Measurements from ENCODE around the gene SORBS2. TPM values are rescaled to one million over a fixed set of nuclear protein-coding genes. Genes with fewer than 3 reads are reported as not detected.
A peak's percentile ranks its signal among the peaks of the same experiment; 100 is the strongest.

The SORBS2 gene
- total and polyA plus RNA-seq, 2 donors (not counting 1 experiment from before 2014, with no cell fraction given) = 0.33 to 3.0 TPM

DNA sequence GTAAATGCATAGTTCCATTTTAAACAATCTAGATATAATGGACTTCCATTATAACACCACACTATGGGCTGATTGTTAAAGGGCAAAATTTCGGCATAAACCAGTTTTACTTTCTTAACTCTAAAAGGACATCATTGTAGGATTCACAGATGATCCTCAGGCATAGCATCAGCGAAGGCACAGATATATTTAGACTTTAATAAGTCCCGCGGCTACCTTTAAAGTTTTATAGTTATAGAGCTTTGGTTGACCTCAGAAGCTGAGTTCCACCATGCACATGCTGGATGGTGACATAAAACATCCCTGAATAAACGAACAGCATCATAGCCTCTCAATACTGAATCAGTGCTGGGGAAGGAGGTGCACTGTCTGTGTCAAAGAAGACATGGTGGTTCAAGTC is 151.7 kb downstream of the SORBS2 start:
- Histone ChIP-seq H3K9me3 (ENCODE audit: control insufficient read depth, insufficient read depth, low read depth, low read length) (no peaks in the 10 kb centered on the region), H3K4me1 (ENCODE audit: control insufficient read depth, extremely low read depth, insufficient read depth, low read length) (no peaks in the 10 kb centered on the region), H4K20me1 (ENCODE audit: control insufficient read depth, extremely low read depth, insufficient read depth, low read length) (no peaks in the 10 kb centered on the region), H3K79me2 (ENCODE audit: control insufficient read depth, insufficient read depth, low read length) (no peaks in the 10 kb centered on the region), H3K36me3 (ENCODE audit: control insufficient read depth, insufficient read depth, low read length) (no peaks in the 10 kb centered on the region), H2AFZ (ENCODE audit: low read length) (no peak overlapping the region), H3K9ac (ENCODE audit: insufficient read depth, low read length) (no peak overlapping the region), H3K27me3 (ENCODE audit: control insufficient read depth, insufficient read depth, low read length) (no peaks in the 10 kb centered on the region), H3K4me2 (ENCODE audit: extremely low read depth, insufficient read depth, low read length) (no peak overlapping the region), H3K27ac (ENCODE audit: insufficient read depth, low read length) (no peak overlapping the region), H3K4me3 (replicated peaks in 1 of 4; ENCODE audit: control extremely low read depth in 1 of 4, insufficient read depth in 1 of 4, low read depth in 3 of 4, low read length in 4 of 4) (no peak overlapping the region)
- TF ChIP-seq CTCF (conservative IDR thresholded peaks at IDR 0.05 in 1 of 2, IDR thresholded peaks at IDR 0.05 in 1 of 2; ENCODE audit: low read depth in 1 of 2, low read length in 2 of 2) (no peak), EZH2 (IDR thresholded peaks at IDR 0.05; ENCODE audit: low read length, missing control alignments) (no peak)
- no peak for DNase-seq (ENCODE audit: low read depth in 2 of 2)

- no peak overlapping the region for H3K9ac ChIP-seq (ENCODE audit: insufficient read depth, low read length)
- no peak for TF ChIP-seq EZH2 (IDR thresholded peaks at IDR 0.05; ENCODE audit: low read length, missing control alignments)
- no peak for TF ChIP-seq CTCF (conservative IDR thresholded peaks at IDR 0.05 in 1 of 2, IDR thresholded peaks at IDR 0.05 in 1 of 2; ENCODE audit: low read depth in 1 of 2, low read length in 2 of 2)
- no peak overlapping the region for H3K27ac ChIP-seq (ENCODE audit: insufficient read depth, low read length)
- no peaks in the 10 kb centered on the region for H3K27me3 ChIP-seq (ENCODE audit: control insufficient read depth, insufficient read depth, low read length)
- no peaks in the 10 kb centered on the region for H3K79me2 ChIP-seq (ENCODE audit: control insufficient read depth, insufficient read depth, low read length)
- DNase-seq (ENCODE audit: low read depth in 2 of 2) = peak in 1 of 2 donors; percentile 11
- no peak overlapping the region for H3K4me3 ChIP-seq (replicated peaks in 1 of 4; ENCODE audit: control extremely low read depth in 1 of 4, insufficient read depth in 1 of 4, low read depth in 3 of 4, low read length in 4 of 4)
- no peak overlapping the region for H3K4me2 ChIP-seq (ENCODE audit: extremely low read depth, insufficient read depth, low read length)
- no peaks in the 10 kb centered on the region for H4K20me1 ChIP-seq (ENCODE audit: control insufficient read depth, extremely low read depth, insufficient read depth, low read length)
- H3K4me1 ChIP-seq (ENCODE audit: control insufficient read depth, extremely low read depth, insufficient read depth, low read length) = no peaks in the 10 kb centered on the region
- no peak overlapping the region for H2AFZ ChIP-seq (ENCODE audit: low read length)
- no peaks in the 10 kb centered on the region for H3K9me3 ChIP-seq (ENCODE audit: control insufficient read depth, insufficient read depth, low read depth, low read length)
- H3K36me3 ChIP-seq (ENCODE audit: control insufficient read depth, insufficient read depth, low read length) = no peaks in the 10 kb centered on the region
Observed at GRCh38 chr4:185657699-185658098, 154.3 kb downstream of the SORBS2 start.

- no peaks in the 10 kb centered on the region for H4K20me1 ChIP-seq (ENCODE audit: control insufficient read depth, extremely low read depth, insufficient read depth, low read length)
- peak in 1 of 2 donors; percentile 14 for DNase-seq (ENCODE audit: low read depth in 2 of 2)
- no peaks in the 10 kb centered on the region for H3K36me3 ChIP-seq (ENCODE audit: control insufficient read depth, insufficient read depth, low read length)
- H3K27me3 ChIP-seq (ENCODE audit: control insufficient read depth, insufficient read depth, low read length) = no peaks in the 10 kb centered on the region
- H3K79me2 ChIP-seq (ENCODE audit: control insufficient read depth, insufficient read depth, low read length) = no peaks in the 10 kb centered on the region
- no peak overlapping the region for H3K4me2 ChIP-seq (ENCODE audit: extremely low read depth, insufficient read depth, low read length)
- H3K4me3 ChIP-seq (replicated peaks in 1 of 4; ENCODE audit: control extremely low read depth in 1 of 4, insufficient read depth in 1 of 4, low read depth in 3 of 4, low read length in 4 of 4) = no peak overlapping the region
- H3K27ac ChIP-seq (ENCODE audit: insufficient read depth, low read length) = no peak overlapping the region
- H2AFZ ChIP-seq (ENCODE audit: low read length) = no peak overlapping the region
- H3K4me1 ChIP-seq (ENCODE audit: control insufficient read depth, extremely low read depth, insufficient read depth, low read length) = no peaks in the 10 kb centered on the region
- H3K9ac ChIP-seq (ENCODE audit: insufficient read depth, low read length) = no peak overlapping the region
- TF ChIP-seq CTCF (conservative IDR thresholded peaks at IDR 0.05 in 1 of 2, IDR thresholded peaks at IDR 0.05 in 1 of 2; ENCODE audit: low read depth in 1 of 2, low read length in 2 of 2) (no peak), EZH2 (IDR thresholded peaks at IDR 0.05; ENCODE audit: low read length, missing control alignments) (no peak)
- no peaks in the 10 kb centered on the region for H3K9me3 ChIP-seq (ENCODE audit: control insufficient read depth, insufficient read depth, low read depth, low read length)
Observed at GRCh38 chr4:185657183-185657582, 154.8 kb downstream of the SORBS2 start.

All from fibroblast of lung (primary cell).